GOT3 (cell line): ENCODE measurements around the gene MAPT.
"Not testable (repeated sequence)": the region's sequence is repeated elsewhere in the genome, so short reads cannot be mapped to it uniquely, and the experiment has no call there.

ENCODE experiments used
- DNase-seq: peaks from one replicate; lab custom pipeline; 2025; ENCODE audit warnings: mixed read lengths; lab: John Stamatoyannopoulos, UW

Gene MAPT

GRCh38 chr17:46010597-46011186, 116.3 kb downstream of the MAPT start:
- DNase-seq: no peak

- DNase-seq: no peak
These were observed 117.6 kb downstream of the MAPT start for GRCh38 chr17:46011711-46012505.

GRCh38 chr17:46012506-46013079, 118.2 kb downstream of the MAPT start:
- no peak for DNase-seq

GRCh38 chr17:46013127-46013501, 118.8 kb downstream of the MAPT start:
- no peak for DNase-seq

GRCh38 chr17:46013502-46014165, 119.3 kb downstream of the MAPT start:
- DNase-seq: no peak

GRCh38 chr17:46019408-46019925, 125.1 kb downstream of the MAPT start:
- DNase-seq: not testable (repeated sequence)

- DNase-seq: no peak
These were observed 125.8 kb downstream of the MAPT start for GRCh38 chr17:46020023-46020761.

GRCh38 chr17:46020998-46021397, 126.6 kb downstream of the MAPT start:
- DNase-seq: no peak

GRCh38 chr17:46023366-46023765, 129.0 kb downstream of the MAPT start:
- DNase-seq: not testable (repeated sequence)

GRCh38 chr17:46023783-46024388, 129.5 kb downstream of the MAPT start:
- DNase-seq: no peak

GRCh38 chr17:46024590-46024989, 130.2 kb downstream of the MAPT start:
- DNase-seq: no peak

- DNase-seq: no peak
These were observed 130.7 kb downstream of the MAPT start for GRCh38 chr17:46025060-46025459.

GRCh38 chr17:46025510-46026165, 131.3 kb downstream of the MAPT start:
- no peak for DNase-seq

- no peak for DNase-seq
These were observed 132.1 kb downstream of the MAPT start for GRCh38 chr17:46026166-46027047.

GRCh38 chr17:46027048-46027975, 133.0 kb downstream of the MAPT start:
- DNase-seq: no peak

- no peak for DNase-seq
These were observed 133.6 kb downstream of the MAPT start for GRCh38 chr17:46027976-46028325.

- DNase-seq: no peak
These were observed 134.0 kb downstream of the MAPT start for GRCh38 chr17:46028374-46028773.

GRCh38 chr17:46028981-46029565, 134.7 kb downstream of the MAPT start:
- DNase-seq: no peak
